Transverse colon (tissue), 3 donors: ENCODE results near the gene NTN3.

Source experiments
- EP300 ChIP-seq: sonication (generic); formaldehyde crosslinking; IDR thresholded peaks from one replicate; pipeline ENCODE4 v1.6.1; 2017; ENCODE audit warnings: antibody characterized with exemption, low read depth
- POLR2A ChIP-seq: fragments of 450-650 bp; IDR thresholded peaks from one replicate; pipeline ENCODE4 v1.6.1; 2016; ENCODE audit warnings: antibody characterized with exemption, mild to moderate bottlenecking, moderate library complexity
- TF ChIP-seq, protein P1 (sequence below), 5 experiments: fragments of 200-600 bp in 3 of 5; fragments of 450-650 bp in 2 of 5; sonication (generic) in 3 of 5; IDR thresholded peaks; 1 replicate in 2 of 5; 2 replicates in 3 of 5; pipeline ENCODE4 v1.5.1; 2016 to 2017; ENCODE audit warnings: antibody characterized with exemption in 5 of 5, inconsistent platforms in 3 of 5, mild to moderate bottlenecking in 2 of 5, moderate library complexity in 1 of 5

DNA sequence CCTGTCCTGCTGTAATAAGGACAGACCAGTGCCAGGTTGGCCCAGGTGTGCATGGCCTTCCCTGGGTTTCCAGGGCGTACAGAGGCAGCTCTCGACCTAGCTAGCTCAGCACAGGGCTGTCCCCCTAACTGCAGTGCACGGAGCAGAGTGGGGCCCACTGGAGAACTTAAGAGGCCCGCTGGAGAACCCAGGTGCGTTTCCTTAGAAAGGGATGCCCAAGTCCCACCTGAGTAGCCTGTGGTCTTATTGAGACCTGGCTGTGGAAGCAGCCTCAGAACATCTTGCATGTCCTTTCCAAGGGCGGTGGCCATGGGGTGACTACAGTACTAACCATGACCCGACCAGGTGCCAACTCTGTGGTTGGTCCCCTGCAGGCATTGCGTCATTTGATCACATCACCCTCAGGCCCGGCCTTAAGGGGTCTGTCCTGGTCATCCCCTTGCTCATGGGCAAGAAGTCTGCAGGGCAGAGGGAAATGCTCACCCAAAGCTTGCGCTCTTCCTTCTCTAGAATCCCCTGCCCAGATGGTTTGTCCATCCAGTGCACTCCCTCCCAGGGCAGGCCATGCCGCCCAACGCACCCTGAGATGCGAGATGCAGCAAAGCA lies 45.2 kb upstream of the NTN3 start:
- TF ChIP-seq POLR2A (no peak), EP300 (no peak)
- TF ChIP-seq, protein P1, sequence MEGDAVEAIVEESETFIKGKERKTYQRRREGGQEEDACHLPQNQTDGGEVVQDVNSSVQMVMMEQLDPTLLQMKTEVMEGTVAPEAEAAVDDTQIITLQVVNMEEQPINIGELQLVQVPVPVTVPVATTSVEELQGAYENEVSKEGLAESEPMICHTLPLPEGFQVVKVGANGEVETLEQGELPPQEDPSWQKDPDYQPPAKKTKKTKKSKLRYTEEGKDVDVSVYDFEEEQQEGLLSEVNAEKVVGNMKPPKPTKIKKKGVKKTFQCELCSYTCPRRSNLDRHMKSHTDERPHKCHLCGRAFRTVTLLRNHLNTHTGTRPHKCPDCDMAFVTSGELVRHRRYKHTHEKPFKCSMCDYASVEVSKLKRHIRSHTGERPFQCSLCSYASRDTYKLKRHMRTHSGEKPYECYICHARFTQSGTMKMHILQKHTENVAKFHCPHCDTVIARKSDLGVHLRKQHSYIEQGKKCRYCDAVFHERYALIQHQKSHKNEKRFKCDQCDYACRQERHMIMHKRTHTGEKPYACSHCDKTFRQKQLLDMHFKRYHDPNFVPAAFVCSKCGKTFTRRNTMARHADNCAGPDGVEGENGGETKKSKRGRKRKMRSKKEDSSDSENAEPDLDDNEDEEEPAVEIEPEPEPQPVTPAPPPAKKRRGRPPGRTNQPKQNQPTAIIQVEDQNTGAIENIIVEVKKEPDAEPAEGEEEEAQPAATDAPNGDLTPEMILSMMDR (IDR thresholded peaks at IDR 0.05) = no peak
